ENCODE data around the gene GRIK3. TPM values are rescaled to one million over a fixed set of nuclear protein-coding genes. Genes with fewer than 3 reads are reported as not detected.

GRIK3 gene
- total and polyA plus RNA-seq, 5 experiments from 2014 or later: not detected

DNA sequence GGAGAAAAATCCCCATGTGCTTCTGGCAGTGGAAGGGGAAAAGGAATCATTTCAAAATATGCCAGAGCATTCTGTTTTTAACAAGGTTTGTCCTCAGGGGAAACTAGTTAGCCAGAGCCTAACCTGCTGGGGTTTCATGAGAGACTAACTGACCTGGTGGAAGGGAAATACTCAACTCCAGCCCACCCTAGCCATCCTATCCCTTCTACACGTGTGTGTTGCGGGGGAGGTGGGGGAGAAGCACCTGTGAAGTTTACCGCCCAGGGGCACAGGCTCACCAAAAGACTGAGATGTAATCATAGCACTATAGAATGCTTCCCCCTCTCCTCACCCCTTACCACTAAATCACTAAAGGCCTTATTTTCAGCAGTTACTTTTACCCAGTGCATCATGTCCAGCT lies 139.5 kb downstream of the GRIK3 start:
- no peaks in the 10 kb centered on the region for H3K4me1 Mint-ChIP-seq
- no peak for DNase-seq
- no peak overlapping the region for H3K4me3 Mint-ChIP-seq
- peaks cover 0 to 8% (median 4%) of the 10 kb centered on the region in 5 donors for H3K27me3 Mint-ChIP-seq
- H3K9me3 Mint-ChIP-seq: peaks cover 0 to 10% (median 0%) of the 10 kb centered on the region in 9 donors
- POLR2A ChIA-PET: no interaction called here
- H3K36me3 Mint-ChIP-seq: peaks cover 0 to 5% (median 0%) of the 10 kb centered on the region in 3 donors
- no peak for ATAC-seq
- H3K27ac Mint-ChIP-seq: no peak overlapping the region

DNA sequence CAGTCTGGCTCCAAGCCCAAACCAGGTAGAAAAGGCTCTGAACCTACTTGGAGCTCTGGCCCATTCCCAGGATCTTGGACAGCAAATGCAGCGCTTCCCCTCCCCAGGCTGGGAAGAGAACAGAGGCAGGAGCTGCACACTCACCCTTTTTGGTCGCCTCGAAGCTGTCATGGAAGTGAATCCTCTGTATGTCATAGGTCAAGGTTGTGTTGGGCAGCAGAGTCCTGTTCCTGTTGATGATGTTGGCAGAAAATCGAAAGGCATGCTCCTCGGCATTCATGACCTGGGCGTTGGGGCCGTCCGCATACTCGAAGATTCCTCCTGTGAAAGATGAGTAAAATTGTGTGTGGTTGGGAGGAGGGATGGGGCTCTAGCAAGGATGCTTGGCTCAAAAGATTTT lies 143.5 kb downstream of the GRIK3 start:
- POLR2A ChIA-PET: no interaction called here
- no peak for DNase-seq
- no peaks in the 10 kb centered on the region for H3K9me3 Mint-ChIP-seq
- peaks cover 8 to 32% (median 12%) of the 10 kb centered on the region in 5 donors for H3K27me3 Mint-ChIP-seq
- no peak for ATAC-seq
- H3K4me3 Mint-ChIP-seq: no peak overlapping the region
- no peaks in the 10 kb centered on the region for H3K36me3 Mint-ChIP-seq
- H3K27ac Mint-ChIP-seq: no peak overlapping the region
- H3K4me1 Mint-ChIP-seq: no peaks in the 10 kb centered on the region

DNA sequence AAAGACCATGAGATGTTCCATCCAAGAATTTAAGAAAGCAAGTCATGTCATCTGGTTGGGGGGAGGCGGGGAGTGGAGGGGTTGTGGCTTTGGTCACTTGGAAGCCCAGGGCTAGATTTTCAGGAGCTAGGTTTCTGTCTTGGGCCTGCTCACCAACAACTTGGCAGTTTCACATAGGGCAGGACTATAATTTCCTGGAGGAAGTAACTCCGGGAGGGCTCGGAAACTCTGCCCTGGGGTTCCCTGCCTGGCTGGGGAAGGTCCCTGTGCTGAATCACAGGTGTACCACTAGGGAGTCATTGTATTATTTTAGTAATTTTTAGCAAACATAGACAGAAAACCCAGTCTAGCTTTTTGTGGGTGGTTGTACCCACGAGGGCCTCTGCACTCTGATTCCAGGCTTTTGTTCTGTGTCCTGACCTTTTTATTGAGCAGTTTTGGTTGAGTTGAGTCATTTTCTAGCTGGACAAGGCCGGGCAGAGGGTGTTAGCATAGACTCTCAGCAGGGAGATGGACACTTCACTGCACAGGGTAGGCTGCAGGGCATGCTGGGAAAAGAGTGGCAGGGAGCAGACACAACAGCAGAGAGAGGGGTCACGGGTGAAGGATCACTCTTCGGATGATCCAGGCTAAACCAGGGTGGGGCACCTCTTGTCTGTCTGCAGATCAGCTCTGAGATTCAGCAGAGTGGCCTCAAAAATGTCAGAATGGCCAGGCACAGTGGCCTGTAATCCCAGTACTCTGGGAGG lies 144.7 kb downstream of the GRIK3 start:
- Mint-ChIP-seq H3K4me1 (no peaks in the 10 kb centered on the region), H3K36me3 (no peaks in the 10 kb centered on the region), H3K9me3 (no peaks in the 10 kb centered on the region), H3K27me3 (peaks cover 8 to 32% (median 12%) of the 10 kb centered on the region in 5 donors), H3K27ac (no peak overlapping the region), H3K4me3 (no peak overlapping the region)
- no peak for ATAC-seq
- POLR2A ChIA-PET: no interaction called here
- no peak for DNase-seq

DNA sequence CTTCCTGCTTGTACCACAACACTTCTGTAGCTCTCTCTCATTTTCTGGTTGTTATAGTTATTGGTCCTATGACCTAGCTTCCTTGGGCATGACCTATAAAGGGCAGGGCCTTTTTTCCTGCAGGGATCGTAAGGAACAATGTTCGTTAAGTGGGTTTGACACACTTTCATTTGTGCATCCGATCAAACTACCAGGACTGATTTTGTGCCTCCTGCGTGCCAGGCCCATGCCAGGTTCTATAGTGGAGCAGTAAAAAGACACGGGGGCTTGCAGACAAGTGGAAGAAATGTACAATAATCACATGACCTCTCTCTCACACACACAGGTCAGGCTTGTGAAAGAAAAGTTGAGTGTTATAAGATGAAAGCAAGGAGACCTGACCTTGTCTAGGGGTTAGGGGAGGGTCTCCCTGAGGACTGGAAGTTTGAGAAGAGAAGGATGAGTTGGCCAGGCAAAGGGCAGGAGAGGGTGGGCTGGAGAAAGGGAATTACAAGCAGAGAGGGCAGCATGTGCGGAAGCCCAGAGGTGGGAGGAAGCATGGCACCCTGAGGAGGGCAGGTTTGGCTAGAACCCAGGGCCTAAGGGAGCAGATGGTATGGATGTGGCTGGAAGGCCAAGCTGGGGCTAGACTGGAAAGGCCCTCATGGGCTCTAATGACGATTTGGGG lies 145.4 kb downstream of the GRIK3 start:
- no peaks in the 10 kb centered on the region for H3K4me1 Mint-ChIP-seq
- ATAC-seq: no peak
- no peaks in the 10 kb centered on the region for H3K36me3 Mint-ChIP-seq
- no peak overlapping the region for H3K27ac Mint-ChIP-seq
- DNase-seq: no peak
- POLR2A ChIA-PET: no interaction called here
- H3K4me3 Mint-ChIP-seq: no peak overlapping the region
- no peaks in the 10 kb centered on the region for H3K9me3 Mint-ChIP-seq
- H3K27me3 Mint-ChIP-seq: peaks cover 9 to 32% (median 12%) of the 10 kb centered on the region in 5 donors

DNA sequence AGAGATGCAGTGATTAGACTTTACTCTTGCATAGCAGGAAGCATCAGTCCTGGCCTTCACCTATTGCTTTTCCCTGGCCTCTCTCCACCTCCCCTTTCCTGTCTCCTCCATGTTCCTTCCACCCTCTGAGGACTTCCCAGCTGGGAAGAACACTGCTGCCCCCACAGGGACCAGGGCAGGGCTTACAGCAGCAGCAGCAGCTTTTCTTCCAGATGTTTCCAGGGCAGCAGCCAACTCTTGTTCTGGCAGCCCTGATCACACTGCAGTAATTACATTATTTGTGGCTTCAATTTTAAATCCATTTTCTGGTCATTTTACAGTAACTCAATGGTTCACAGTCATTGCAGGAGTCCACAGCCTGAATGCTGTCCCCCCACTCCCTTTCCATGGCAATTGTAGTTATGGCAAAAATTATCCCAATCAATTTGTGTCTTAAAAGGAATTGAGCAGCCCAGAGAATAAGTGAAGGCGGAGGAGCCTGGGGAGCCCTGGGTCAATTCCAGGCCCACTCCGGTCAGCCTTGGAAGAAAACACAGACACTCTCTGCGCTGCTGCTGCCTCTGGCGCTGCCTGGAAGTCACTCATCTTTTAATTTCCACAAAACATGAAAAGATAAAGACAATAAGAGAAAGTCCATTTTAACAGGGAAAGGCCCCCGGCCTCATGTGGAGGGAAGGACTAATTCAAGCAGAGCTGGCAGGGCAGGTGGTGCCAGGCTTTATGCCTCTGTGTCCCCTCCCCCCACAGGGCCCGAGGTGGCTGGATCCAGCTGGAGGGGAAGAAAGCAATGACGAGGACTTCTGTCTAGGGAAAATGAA lies 148.6 kb downstream of the GRIK3 start:
- peaks cover 11 to 39% (median 22%) of the 10 kb centered on the region in 5 donors for H3K27me3 Mint-ChIP-seq
- DNase-seq (no peak), ATAC-seq (no peak)
- H3K36me3 Mint-ChIP-seq: no peaks in the 10 kb centered on the region
- no peaks in the 10 kb centered on the region for H3K9me3 Mint-ChIP-seq
- H3K4me3 Mint-ChIP-seq: no peak overlapping the region
- H3K4me1 Mint-ChIP-seq: no peaks in the 10 kb centered on the region
- H3K27ac Mint-ChIP-seq: no peak overlapping the region
- POLR2A ChIA-PET: no interaction called here

DNA sequence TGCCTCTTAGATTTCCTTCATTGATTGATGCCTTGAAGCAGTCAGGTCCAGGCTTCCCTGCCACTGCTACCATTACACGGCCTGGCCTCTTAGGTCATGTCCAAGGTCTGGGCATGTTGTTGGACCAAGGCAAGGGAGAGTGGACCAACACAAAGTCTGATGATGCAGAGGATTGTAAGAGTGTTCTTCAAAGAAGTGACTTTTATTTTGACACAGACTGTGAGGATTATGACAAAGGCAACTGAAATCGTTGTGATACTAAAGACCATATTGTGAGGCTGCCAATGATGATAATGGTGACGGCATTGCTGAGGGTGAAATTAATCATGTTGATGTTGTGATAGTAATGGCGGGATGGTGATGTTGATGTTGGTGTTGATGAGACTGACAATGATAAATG lies 149.5 kb downstream of the GRIK3 start:
- POLR2A ChIA-PET: no interaction called here
- ATAC-seq (no peak), DNase-seq (no peak)
- H3K36me3 Mint-ChIP-seq: no peaks in the 10 kb centered on the region
- no peak overlapping the region for H3K27ac Mint-ChIP-seq
- peaks cover 11 to 36% (median 27%) of the 10 kb centered on the region in 5 donors for H3K27me3 Mint-ChIP-seq
- H3K4me3 Mint-ChIP-seq: no peak overlapping the region
- H3K4me1 Mint-ChIP-seq: no peaks in the 10 kb centered on the region
- H3K9me3 Mint-ChIP-seq: peaks cover 0 to 4% (median 0%) of the 10 kb centered on the region in 9 donors

DNA sequence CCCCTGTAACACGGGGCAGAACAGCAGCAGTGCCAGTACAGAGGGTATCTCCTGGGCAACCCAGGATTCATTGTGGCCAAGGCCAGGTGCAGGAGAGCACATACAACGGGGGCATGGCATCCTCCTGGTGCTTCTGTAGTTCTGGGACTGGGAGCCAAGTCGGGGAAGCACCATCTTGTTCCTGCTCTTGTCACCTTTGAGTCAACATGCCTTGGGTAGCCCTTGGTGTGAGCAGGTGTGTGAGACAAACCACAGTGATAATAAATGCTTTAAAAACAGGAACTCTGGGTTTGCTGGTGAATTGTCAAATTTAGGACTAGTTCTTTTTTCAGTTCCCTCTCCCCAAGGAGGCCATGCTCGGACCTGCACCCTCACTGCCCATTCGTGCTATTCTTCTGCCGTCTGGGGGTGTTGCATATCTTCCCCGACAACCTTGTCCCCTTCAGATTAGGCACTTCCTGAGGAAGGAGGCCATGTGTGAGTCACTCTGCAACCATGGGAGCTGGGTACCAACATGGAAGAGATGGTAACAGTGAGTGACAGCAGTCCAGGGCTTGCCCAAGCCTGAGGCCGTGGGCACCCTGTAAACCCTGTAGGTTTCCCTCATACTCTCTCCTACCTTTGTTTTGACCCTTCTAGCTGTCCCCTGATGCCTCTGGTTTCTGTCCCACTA lies 150.2 kb downstream of the GRIK3 start:
- ATAC-seq (no peak), DNase-seq (no peak)
- Mint-ChIP-seq H3K27ac (no peak overlapping the region), H3K4me1 (no peaks in the 10 kb centered on the region), H3K36me3 (no peaks in the 10 kb centered on the region), H3K27me3 (peaks cover 11 to 32% (median 27%) of the 10 kb centered on the region in 5 donors), H3K9me3 (peaks cover 0 to 4% (median 0%) of the 10 kb centered on the region in 9 donors), H3K4me3 (no peak overlapping the region)
- POLR2A ChIA-PET: no interaction called here

DNA sequence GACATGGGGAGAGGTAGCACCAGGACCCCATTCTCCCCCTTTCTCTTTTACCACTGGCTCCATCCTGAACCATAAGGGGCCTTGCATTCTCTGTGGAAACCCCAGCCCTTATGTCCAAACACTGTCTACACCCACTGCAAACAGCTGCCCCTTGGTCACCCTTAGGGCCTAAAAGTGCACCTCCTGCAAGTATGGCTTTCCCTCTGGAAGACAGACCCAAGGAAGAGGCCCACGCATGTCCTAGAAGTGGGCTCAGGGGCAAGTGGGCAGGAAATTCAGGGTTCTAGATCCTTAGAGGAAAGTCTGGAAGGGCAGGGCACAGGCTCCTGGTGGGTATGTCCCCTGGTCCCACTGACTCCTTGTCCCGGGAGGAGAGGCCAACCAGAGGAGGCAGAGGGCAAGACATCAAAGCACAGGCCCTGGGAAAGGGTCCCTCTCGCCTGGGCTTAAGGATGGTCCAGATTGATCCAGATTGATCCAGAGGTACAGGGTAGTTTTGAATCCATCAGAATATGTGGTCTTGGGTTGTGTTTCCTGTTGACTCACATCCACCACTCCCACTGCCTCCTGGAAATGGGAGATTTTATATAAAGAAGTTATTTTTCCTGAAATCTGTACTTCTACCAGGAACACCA lies 150.9 kb downstream of the GRIK3 start:
- Mint-ChIP-seq H3K9me3 (peaks cover 0 to 4% (median 0%) of the 10 kb centered on the region in 9 donors), H3K27me3 (peaks cover 12 to 32% (median 20%) of the 10 kb centered on the region in 5 donors), H3K4me1 (no peaks in the 10 kb centered on the region), H3K4me3 (no peak overlapping the region), H3K36me3 (no peaks in the 10 kb centered on the region), H3K27ac (no peak overlapping the region)
- ATAC-seq (no peak), DNase-seq (no peak)
- POLR2A ChIA-PET: no interaction called here

DNA sequence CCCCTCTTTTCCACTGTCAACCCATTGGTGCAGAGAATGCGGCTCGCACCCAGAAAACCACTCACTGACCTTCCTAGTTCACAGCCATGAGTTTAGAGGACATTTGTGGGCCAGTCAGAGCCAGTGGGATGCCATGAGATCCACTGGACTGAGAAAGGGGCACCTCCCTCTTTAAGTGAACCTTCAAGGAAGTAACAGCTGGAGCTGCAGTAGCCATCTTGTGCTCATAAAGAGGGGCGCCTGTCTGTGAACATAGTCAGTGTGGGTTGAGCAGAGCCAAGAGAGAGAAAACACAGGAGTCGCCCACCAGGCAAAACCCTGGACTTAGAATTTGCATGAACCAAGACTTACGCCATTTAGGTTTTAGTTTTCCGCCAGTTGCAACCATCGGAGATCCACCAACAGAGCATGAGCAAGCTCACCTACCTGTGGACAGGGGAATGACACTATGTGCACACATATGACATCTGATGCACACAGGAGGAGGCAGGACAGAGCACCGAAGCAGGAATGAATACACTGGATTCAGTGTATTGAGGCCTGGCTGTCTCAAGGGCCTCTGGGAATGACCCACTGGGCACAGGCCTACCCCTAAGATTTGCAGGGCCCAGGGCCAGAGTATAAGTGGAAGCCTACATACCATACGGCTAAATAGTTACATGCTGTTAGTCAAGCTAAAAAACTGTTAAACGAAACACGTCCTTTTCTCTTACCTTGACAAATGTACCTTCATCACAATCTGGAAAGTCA lies 151.6 kb downstream of the GRIK3 start:
- Mint-ChIP-seq H3K27ac (no peak overlapping the region), H3K36me3 (no peaks in the 10 kb centered on the region), H3K27me3 (peaks cover 11 to 25% (median 21%) of the 10 kb centered on the region in 5 donors), H3K4me3 (no peak overlapping the region), H3K9me3 (peaks cover 0 to 4% (median 0%) of the 10 kb centered on the region in 9 donors), H3K4me1 (no peaks in the 10 kb centered on the region)
- DNase-seq: no peak
- ATAC-seq: no peak
- POLR2A ChIA-PET: no interaction called here

DNA sequence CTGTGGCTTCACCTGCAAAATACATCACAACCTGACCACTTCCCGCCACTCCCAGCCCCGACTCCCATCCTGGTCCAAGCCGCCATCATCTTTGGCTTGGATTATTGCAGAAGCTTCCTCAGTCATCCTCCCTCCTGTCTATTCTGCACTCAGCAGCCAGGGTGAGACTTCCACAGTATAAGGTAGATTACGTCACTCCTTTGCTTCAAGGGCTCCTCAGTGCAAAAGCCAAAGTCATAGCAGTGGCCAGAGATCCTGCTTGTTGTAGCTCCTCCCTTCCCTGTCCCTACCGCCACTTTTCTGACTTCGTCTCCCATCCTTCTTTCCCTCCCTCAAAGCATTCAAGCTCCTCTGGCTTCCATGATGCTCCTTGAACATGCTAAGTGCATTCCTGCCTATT lies 152.8 kb downstream of the GRIK3 start:
- no peak overlapping the region for H3K27ac Mint-ChIP-seq
- H3K9me3 Mint-ChIP-seq: peaks cover 0 to 4% (median 0%) of the 10 kb centered on the region in 9 donors
- H3K4me3 Mint-ChIP-seq: no peak overlapping the region
- DNase-seq (no peak), ATAC-seq (no peak)
- peaks cover 11 to 32% (median 29%) of the 10 kb centered on the region in 5 donors for H3K27me3 Mint-ChIP-seq
- H3K36me3 Mint-ChIP-seq: no peaks in the 10 kb centered on the region
- POLR2A ChIA-PET: no interaction called here
- H3K4me1 Mint-ChIP-seq: no peaks in the 10 kb centered on the region

DNA sequence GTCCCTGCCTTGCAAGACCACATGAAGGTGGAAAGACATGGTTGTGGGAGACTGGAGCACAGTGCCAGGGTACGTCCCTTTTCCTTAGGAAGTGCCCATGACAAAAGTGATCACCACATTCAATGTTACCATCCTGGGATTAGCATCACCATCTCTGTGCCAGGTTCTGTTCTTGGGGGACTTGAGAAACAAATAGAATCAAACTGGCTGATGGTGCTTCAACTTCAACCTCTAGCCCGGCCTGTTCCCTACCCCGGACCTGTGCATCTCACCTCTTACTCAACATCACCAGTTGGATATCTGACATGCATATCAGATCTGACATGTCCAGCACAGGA lies 153.3 kb downstream of the GRIK3 start:
- peaks cover 0 to 4% (median 0%) of the 10 kb centered on the region in 9 donors for H3K9me3 Mint-ChIP-seq
- POLR2A ChIA-PET: no interaction called here
- no peak for DNase-seq
- no peaks in the 10 kb centered on the region for H3K36me3 Mint-ChIP-seq
- no peak overlapping the region for H3K27ac Mint-ChIP-seq
- no peaks in the 10 kb centered on the region for H3K4me1 Mint-ChIP-seq
- no peak for ATAC-seq
- peaks cover 11 to 32% (median 27%) of the 10 kb centered on the region in 5 donors for H3K27me3 Mint-ChIP-seq
- no peak overlapping the region for H3K4me3 Mint-ChIP-seq
